ENCODE measurements around the gene KCNJ10.

DNA sequence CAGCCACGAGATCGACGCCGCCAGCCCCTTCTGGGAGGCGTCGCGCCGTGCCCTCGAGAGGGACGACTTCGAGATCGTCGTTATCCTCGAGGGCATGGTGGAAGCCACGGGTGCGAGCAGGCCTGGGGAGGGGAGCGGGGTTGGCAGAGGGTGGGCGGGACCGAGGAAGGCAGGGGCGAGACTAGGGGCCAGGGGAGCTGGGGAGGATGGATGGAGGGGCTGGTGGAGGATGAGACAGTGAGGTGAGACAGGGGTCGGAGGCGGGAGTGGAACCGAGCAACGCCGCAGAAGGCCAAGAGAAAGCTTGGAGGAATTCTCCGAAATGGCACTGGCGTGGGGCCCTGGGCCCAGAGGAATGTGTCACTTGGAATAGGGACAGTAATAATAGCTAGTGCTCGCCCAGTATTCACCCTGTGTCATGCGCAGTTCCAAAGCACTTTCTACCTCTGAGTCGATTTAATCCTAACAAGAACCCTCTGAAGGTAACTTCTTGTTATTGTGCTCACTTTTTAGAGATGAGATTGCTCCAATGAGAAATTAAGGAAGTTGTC is 14.9 kb upstream of the KCNJ10 start:
- TF ChIP-seq, protein P1, sequence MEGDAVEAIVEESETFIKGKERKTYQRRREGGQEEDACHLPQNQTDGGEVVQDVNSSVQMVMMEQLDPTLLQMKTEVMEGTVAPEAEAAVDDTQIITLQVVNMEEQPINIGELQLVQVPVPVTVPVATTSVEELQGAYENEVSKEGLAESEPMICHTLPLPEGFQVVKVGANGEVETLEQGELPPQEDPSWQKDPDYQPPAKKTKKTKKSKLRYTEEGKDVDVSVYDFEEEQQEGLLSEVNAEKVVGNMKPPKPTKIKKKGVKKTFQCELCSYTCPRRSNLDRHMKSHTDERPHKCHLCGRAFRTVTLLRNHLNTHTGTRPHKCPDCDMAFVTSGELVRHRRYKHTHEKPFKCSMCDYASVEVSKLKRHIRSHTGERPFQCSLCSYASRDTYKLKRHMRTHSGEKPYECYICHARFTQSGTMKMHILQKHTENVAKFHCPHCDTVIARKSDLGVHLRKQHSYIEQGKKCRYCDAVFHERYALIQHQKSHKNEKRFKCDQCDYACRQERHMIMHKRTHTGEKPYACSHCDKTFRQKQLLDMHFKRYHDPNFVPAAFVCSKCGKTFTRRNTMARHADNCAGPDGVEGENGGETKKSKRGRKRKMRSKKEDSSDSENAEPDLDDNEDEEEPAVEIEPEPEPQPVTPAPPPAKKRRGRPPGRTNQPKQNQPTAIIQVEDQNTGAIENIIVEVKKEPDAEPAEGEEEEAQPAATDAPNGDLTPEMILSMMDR (conservative IDR thresholded peaks at IDR 0.05 in 1 of 2, IDR thresholded peaks at IDR 0.05 in 1 of 2; ENCODE audit: extremely low read depth in 1 of 2, insufficient read depth in 1 of 2, low read depth in 1 of 2, low read length in 2 of 2): no peak
- TF ChIP-seq EZH2 (IDR thresholded peaks at IDR 0.05; ENCODE audit: borderline replicate concordance, low read length): no peak
